ENCODE data around the gene TM7SF3.

- TF ChIP-seq EZH2 (IDR thresholded peaks at IDR 0.05) (no peak), POLR2AphosphoS5 (IDR thresholded peaks at IDR 0.05; ENCODE audit: borderline replicate concordance, low read depth, low read length) (no peak), FOXP2 (optimal IDR thresholded peaks at IDR 0.05; ENCODE audit: control extremely low read depth, extremely low read length, insufficient read depth) (no peak)
Observed at GRCh38 chr12:27001663-27002062, 12.5 kb downstream of the TM7SF3 start.

Measured in SK-N-MC (cell line).